HepG2 (cell line): Measurements from ENCODE around the gene PCIF1. TPM values are rescaled to one million over a fixed set of nuclear protein-coding genes. Genes with fewer than 3 reads are reported as not detected.

ENCODE experiments used
- ADNP ChIP-seq: sonication (generic); formaldehyde crosslinking; IDR thresholded peaks from 2 replicates; pipeline ENCODE4 v1.4.0; 2020; ENCODE audit warnings: missing genetic modification reagents
- CSRNP1 ChIP-seq: sonication (generic); formaldehyde crosslinking; IDR thresholded peaks from 2 replicates; pipeline ENCODE4 v1.8.1; 2023; ENCODE audit warnings: mild to moderate bottlenecking, missing genetic modification reagents
- DNMT1 ChIP-seq: sonication (generic); formaldehyde crosslinking; IDR thresholded peaks from 2 replicates; pipeline ENCODE4 v1.5.1; 2020; ENCODE audit warnings: mild to moderate bottlenecking, missing genetic modification reagents
- E2F2 ChIP-seq: sonication (generic); formaldehyde crosslinking; IDR thresholded peaks from 2 replicates; pipeline ENCODE4 v1.4.0; 2020; ENCODE audit warnings: missing genetic modification reagents, borderline replicate concordance
- ELK4 ChIP-seq: sonication (generic); formaldehyde crosslinking; IDR thresholded peaks from 2 replicates; pipeline ENCODE4 v1.9.0; 2021; ENCODE audit warnings: missing genetic modification reagents, borderline replicate concordance
- JUND ChIP-seq: sonication (generic); formaldehyde crosslinking; IDR thresholded peaks from 2 replicates; pipeline ENCODE4 v1.8.0; 2022; ENCODE audit warnings: mild to moderate bottlenecking, missing genetic modification reagents
- MTA3 ChIP-seq: sonication (generic); formaldehyde crosslinking; IDR thresholded peaks from 2 replicates; pipeline ENCODE4 v1.4.0; 2020; ENCODE audit warnings: missing genetic modification reagents
- RCOR2 ChIP-seq: IDR thresholded peaks from 2 replicates; pipeline ENCODE4 v1.6.1; 2016; ENCODE audit warnings: missing biosample characterization, missing genetic modification reagents
- SP4 ChIP-seq: sonication (generic); formaldehyde crosslinking; IDR thresholded peaks from 2 replicates; pipeline ENCODE4 v1.8.1; 2023; ENCODE audit warnings: mild to moderate bottlenecking, missing genetic modification reagents
- SSRP1 ChIP-seq: IDR thresholded peaks from 2 replicates; pipeline ENCODE4 v1.6.1; 2016; ENCODE audit warnings: control low read depth
- TEAD2 ChIP-seq: sonication (generic); formaldehyde crosslinking; IDR thresholded peaks from 2 replicates; pipeline ENCODE4 v1.9.0; 2021; ENCODE audit warnings: missing genetic modification reagents
- THRA ChIP-seq: sonication (generic); formaldehyde crosslinking; IDR thresholded peaks from 2 replicates; pipeline ENCODE4 v1.4.0; 2020; ENCODE audit warnings: missing genetic modification reagents, borderline replicate concordance
- U2AF2 ChIP-seq: fragments of 200-400 bp; formaldehyde crosslinking; IDR thresholded peaks from 2 replicates; pipeline ENCODE4 v1.6.1; 2017; ENCODE audit warnings: low read depth, mild to moderate bottlenecking, low read length
- ZFY ChIP-seq: sonication (generic); formaldehyde crosslinking; IDR thresholded peaks from 2 replicates; pipeline ENCODE4 v1.4.0; 2020; ENCODE audit warnings: missing genetic modification reagents
- ZFYVE20 ChIP-seq: sonication (generic); formaldehyde crosslinking; IDR thresholded peaks from 2 replicates; pipeline ENCODE4 v1.8.0; 2023; ENCODE audit warnings: low read depth, mild to moderate bottlenecking, moderate library complexity, missing genetic modification reagents, borderline replicate concordance
- ZMYM4 ChIP-seq: sonication (generic); formaldehyde crosslinking; IDR thresholded peaks from 2 replicates; pipeline ENCODE4 v1.8.1; 2023; ENCODE audit warnings: mild to moderate bottlenecking, missing genetic modification reagents
- ZNF432 ChIP-seq: sonication (generic); formaldehyde crosslinking; IDR thresholded peaks from 2 replicates; pipeline ENCODE4 v1.5.0; 2020; ENCODE audit warnings: missing genetic modification reagents, mild to moderate bottlenecking, borderline replicate concordance
- ZNF446 ChIP-seq: sonication (generic); formaldehyde crosslinking; IDR thresholded peaks from 2 replicates; pipeline ENCODE4 v1.5.0; 2020; ENCODE audit warnings: mild to moderate bottlenecking, missing genetic modification reagents
- ZNF512 ChIP-seq: sonication (generic); formaldehyde crosslinking; IDR thresholded peaks from 2 replicates; pipeline ENCODE4 v1.4.0; 2020; ENCODE audit warnings: mild to moderate bottlenecking, missing genetic modification reagents
- ZNF800 ChIP-seq: sonication (generic); formaldehyde crosslinking; IDR thresholded peaks from 2 replicates; pipeline ENCODE4 v1.4.0; 2020; ENCODE audit warnings: missing genetic modification reagents
- polyA plus RNA-seq, 8 experiments: library from polyadenylated mRNA; depleted of rRNA in 3 of 8; stranded (reverse) in 7 of 8; unstranded in 1 of 8; fragments of >200 nt; fragmentation: Illumina TruSeq in 4 of 8; extraction: Trizol in 4 of 8; gene quantifications; 2 replicates each; pipeline versions ENCODE4 v1.2.1 to v1.2.3, GENCODE V29; 2011 to 2016; ENCODE audit warnings: low read depth in 4 of 8, missing spikeins in 1 of 8, mixed read lengths in 1 of 8; ENCODE audit not compliant: insufficient read depth in 1 of 8
- total RNA-seq, 5 experiments: library from RNA; depleted of rRNA; stranded (reverse); fragments of >200 nt; fragmentation: Illumina TruSeq; extraction: Trizol; gene quantifications; 2 replicates each; pipeline ENCODE4 v1.2.3, GENCODE V29; 2016; ENCODE audit warnings: low read depth in 1 of 5
- TF ChIP-seq, protein P1 (sequence below): sonication (generic); formaldehyde crosslinking; IDR thresholded peaks from 2 replicates; pipeline ENCODE4 v1.5.0; 2020; ENCODE audit warnings: missing genetic modification reagents, mild to moderate bottlenecking, borderline replicate concordance

PCIF1 gene
- total and polyA plus RNA-seq, 2 of the 13 experiments (the other 11 are each of a cell fraction or from before 2014, with no cell fraction given) = 20.9 to 24.4 TPM

DNA sequence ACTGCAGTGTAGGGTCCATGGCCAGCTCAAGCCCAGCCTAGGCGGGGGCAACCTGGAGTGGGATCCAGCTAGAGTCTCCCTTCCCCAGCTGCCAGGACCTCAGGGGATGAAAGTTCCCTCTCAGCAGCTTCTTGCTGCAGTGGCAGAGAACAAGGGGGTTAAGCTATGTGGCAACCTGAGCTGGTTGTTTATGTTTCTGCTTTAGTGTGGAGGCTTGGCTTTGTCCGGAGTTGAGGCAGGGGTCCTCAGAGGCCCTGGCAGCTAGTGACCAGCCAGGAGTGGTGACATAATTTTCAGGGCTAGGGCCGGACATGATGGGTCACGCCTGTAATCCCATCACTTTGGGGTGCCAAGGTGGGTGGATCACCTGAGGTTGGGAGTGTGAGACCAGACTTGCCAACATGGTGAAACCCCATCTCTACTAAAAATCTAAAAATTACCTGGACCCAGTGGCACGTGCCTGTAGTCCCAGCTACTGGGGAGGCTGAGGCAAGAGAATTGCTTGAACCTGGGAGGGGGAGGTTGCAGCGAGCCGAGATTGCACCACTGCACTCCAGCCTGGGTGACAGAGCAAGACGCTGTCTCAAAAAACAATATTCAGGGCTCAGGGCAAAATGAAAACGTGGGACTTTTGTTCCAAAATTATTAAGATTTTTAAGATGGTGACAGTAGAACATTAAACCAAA, 8.5 kb upstream of the PCIF1 start (continued):
- 0 out of 2 replicates have a peak, but pooled peaks have one; percentile 4 for TF ChIP-seq ADNP (CRISPR knock-in tag)
- no peak for TF ChIP-seq ZNF432 (CRISPR knock-in tag)
- no peak for TF ChIP-seq RCOR2 (CRISPR knock-in tag)
- no peak for TF ChIP-seq E2F2
- no peak for TF ChIP-seq ZNF800
- TF ChIP-seq THRA = no peak
- no peak for TF ChIP-seq SSRP1 (CRISPR knock-in tag)
- TF ChIP-seq, protein P1, sequence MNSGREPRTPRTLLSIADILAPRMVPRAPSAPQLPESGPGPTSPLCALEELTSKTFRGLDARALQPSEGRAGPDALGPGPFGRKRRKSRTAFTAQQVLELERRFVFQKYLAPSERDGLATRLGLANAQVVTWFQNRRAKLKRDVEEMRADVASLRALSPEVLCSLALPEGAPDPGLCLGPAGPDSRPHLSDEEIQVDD (CRISPR knock-in tag) = no peak
- no peak for TF ChIP-seq CSRNP1 (CRISPR knock-in tag)
- TF ChIP-seq ZFY (CRISPR knock-in tag) = no peak
- TF ChIP-seq ELK4 = no peak
- no peak for TF ChIP-seq ZFYVE20 (CRISPR knock-in tag)
- TF ChIP-seq JUND = no peak
- TF ChIP-seq ZMYM4 (CRISPR knock-in tag) = 0 out of 2 replicates have a peak, but pooled peaks have one; percentile 44
- no peak for TF ChIP-seq DNMT1
- no peak for TF ChIP-seq ZNF446 (CRISPR knock-in tag)
- no peak for TF ChIP-seq U2AF2
- no peak for TF ChIP-seq MTA3 (CRISPR knock-in tag)
- no peak for TF ChIP-seq ZNF512
- no peak for TF ChIP-seq SP4 (CRISPR knock-in tag)
- TF ChIP-seq TEAD2 (CRISPR knock-in tag) = no peak
